GM23338 (cell line): Measurements from ENCODE around the gene VWDE.

Source experiments
- CREB1 ChIP-seq: fragments of 250-450 bp; sonication (Bioruptor Pico); IDR thresholded peaks from 2 replicates; pipeline ENCODE4 v1.5.0; 2020; ENCODE audit warnings: low read depth, mild to moderate bottlenecking, moderate library complexity
- CTCF ChIP-seq, 2 experiments: fragments of 200-600 bp in 1 of 2; sonication (generic) in 1 of 2; conservative IDR thresholded peaks; 2 replicates each; pipeline versions ENCODE4 v1.5.1 to v1.6.1; 2016 to 2017; ENCODE audit warnings: antibody characterized with exemption in 2 of 2, low read depth in 2 of 2, mild to moderate bottlenecking in 2 of 2, moderate library complexity in 1 of 2
- ETS1 ChIP-seq: IDR thresholded peaks from 2 replicates; pipeline ENCODE4 v1.6.1; 2016; ENCODE audit warnings: antibody characterized with exemption
- EZH2 ChIP-seq: fragments of 200-600 bp; sonication (generic); IDR thresholded peaks from one replicate; pipeline ENCODE4 v1.8.0; 2017; ENCODE audit warnings: antibody characterized with exemption, mild to moderate bottlenecking, low read depth; ENCODE audit not compliant: unreplicated experiment
- EZH2phosphoT487 ChIP-seq: fragments of 200-600 bp; sonication (generic); IDR thresholded peaks from one replicate; pipeline ENCODE4 v1.8.1; 2018; ENCODE audit warnings: antibody characterized with exemption; ENCODE audit not compliant: unreplicated experiment
- NANOG ChIP-seq: IDR thresholded peaks from 2 replicates; pipeline ENCODE4 v1.6.1; 2016; ENCODE audit warnings: antibody characterized with exemption, borderline replicate concordance
- POLR2AphosphoS5 ChIP-seq: IDR thresholded peaks from 2 replicates; pipeline ENCODE4 v1.6.1; 2016; ENCODE audit warnings: antibody characterized with exemption, low read depth
- REST ChIP-seq: IDR thresholded peaks from one replicate; pipeline ENCODE4 v1.6.1; 2018; ENCODE audit warnings: antibody characterized with exemption; ENCODE audit not compliant: unreplicated experiment
- STAT1 ChIP-seq: IDR thresholded peaks from one replicate; pipeline ENCODE4 v1.6.1; 2016; ENCODE audit warnings: antibody characterized with exemption; ENCODE audit not compliant: unreplicated experiment

GRCh38 chr7:12423355-12423996 is 19.8 kb upstream of the VWDE start:
- TF ChIP-seq REST (no peak), CTCF (conservative IDR thresholded peaks at IDR 0.05; ENCODE audit: low read depth in 2 of 2) (no peak), CREB1 (CRISPR knock-in tag) (no peak), POLR2AphosphoS5 (no peak; the same call in 1 of the 2 replicates), NANOG (no peak), EZH2 (no peak), EZH2phosphoT487 (no peak), STAT1 (no peak), ETS1 (no peak)
